ENCODE results near the gene CYSTM1.

CYSTM1 gene

GRCh38 chr5:140236891-140237598 is 62.1 kb downstream of the CYSTM1 start:
- no peak for DNase-seq (ENCODE audit: low spot score)

GRCh38 chr5:140238756-140239155 is 63.8 kb downstream of the CYSTM1 start:
- no peak for DNase-seq (ENCODE audit: low spot score)

GRCh38 chr5:140239461-140239860 is 64.5 kb downstream of the CYSTM1 start:
- no peak for DNase-seq (ENCODE audit: low spot score)

GRCh38 chr5:140239939-140240700 is 65.1 kb downstream of the CYSTM1 start:
- peak; percentile 70 for DNase-seq (ENCODE audit: low spot score)

GRCh38 chr5:140240987-140241706 is 66.2 kb downstream of the CYSTM1 start:
- DNase-seq (ENCODE audit: low spot score), result peak; percentile 88

- no peak for DNase-seq (ENCODE audit: low spot score)
Observed at GRCh38 chr5:140242099-140242498, 67.1 kb downstream of the CYSTM1 start.

GRCh38 chr5:140242890-140243585 is 68.0 kb downstream of the CYSTM1 start:
- no peak for DNase-seq (ENCODE audit: low spot score)

GRCh38 chr5:140243706-140244250 is 68.8 kb downstream of the CYSTM1 start:
- DNase-seq (ENCODE audit: low spot score), result no peak

- peak; percentile 83 for DNase-seq (ENCODE audit: low spot score)
Observed at GRCh38 chr5:140244525-140245025, 69.6 kb downstream of the CYSTM1 start.

- no peak for DNase-seq (ENCODE audit: low spot score)
Observed at GRCh38 chr5:140245341-140245740, 70.4 kb downstream of the CYSTM1 start.

GRCh38 chr5:140245926-140246325 is 70.9 kb downstream of the CYSTM1 start:
- no peak for DNase-seq (ENCODE audit: low spot score)

GRCh38 chr5:140246378-140247122 is 71.6 kb downstream of the CYSTM1 start:
- peak; percentile 70 for DNase-seq (ENCODE audit: low spot score)

- DNase-seq (ENCODE audit: low spot score), result no peak
Observed at GRCh38 chr5:140248414-140248813, 73.4 kb downstream of the CYSTM1 start.

- no peak for DNase-seq (ENCODE audit: low spot score)
Observed at GRCh38 chr5:140249536-140249935, 74.5 kb downstream of the CYSTM1 start.

GRCh38 chr5:140250386-140250785 is 75.4 kb downstream of the CYSTM1 start:
- no peak for DNase-seq (ENCODE audit: low spot score)

- peak; percentile 61 for DNase-seq (ENCODE audit: low spot score)
Observed at GRCh38 chr5:140251527-140251973, 76.6 kb downstream of the CYSTM1 start.

GRCh38 chr5:140252470-140253126 is 77.6 kb downstream of the CYSTM1 start:
- no peak for DNase-seq (ENCODE audit: low spot score)

- no peak for DNase-seq (ENCODE audit: low spot score)
Observed at GRCh38 chr5:140253985-140254384, 79.0 kb downstream of the CYSTM1 start.

- DNase-seq (ENCODE audit: low spot score), result no peak
Observed at GRCh38 chr5:140255460-140256157, 80.6 kb downstream of the CYSTM1 start.

- DNase-seq (ENCODE audit: low spot score), result no peak
Observed at GRCh38 chr5:140256726-140257125, 81.7 kb downstream of the CYSTM1 start.

All from AG08396 (cell line).